Astrocyte of the cerebellum (primary cell): ENCODE results near the gene KRT3.

Source experiments
- DNase-seq: peaks from one replicate; pipeline ENCODE4 v3.0.0-alpha.2; 2011; ENCODE audit warnings: low read depth
- H3K4me3 ChIP-seq: 2 replicates; pipeline ENCODE4 v1.5.1; 2011; ENCODE audit warnings: mild to moderate bottlenecking, low read depth, low read length, moderate library complexity
- CTCF ChIP-seq: IDR thresholded peaks from 2 replicates; pipeline ENCODE4 v1.5.1; 2012; ENCODE audit warnings: low read length, low read depth, moderate library complexity, mild to moderate bottlenecking; ENCODE audit errors: missing control alignments
- in situ Hi-C: cut with HindIII; loops from 2 replicates; pipeline ENCODE4 v1.10.0; 2017; ENCODE audit warnings: low sequenced_read_pairs

KRT3 gene

GRCh38 chr12:52818388-52818787, 22.5 kb upstream of the KRT3 start:
- TF ChIP-seq CTCF = no peak
- no peak overlapping the region for H3K4me3 ChIP-seq
- in situ Hi-C loops = no loop called here
- DNase-seq = no peak

GRCh38 chr12:52817699-52818238, 21.9 kb upstream of the KRT3 start:
- DNase-seq = no peak
- no peak overlapping the region for H3K4me3 ChIP-seq
- TF ChIP-seq CTCF = no peak
- in situ Hi-C loops = no loop called here

GRCh38 chr12:52817003-52817698, 21.2 kb upstream of the KRT3 start:
- DNase-seq = no peak
- in situ Hi-C loops = no loop called here
- no peak overlapping the region for H3K4me3 ChIP-seq
- no peak for TF ChIP-seq CTCF

DNA sequence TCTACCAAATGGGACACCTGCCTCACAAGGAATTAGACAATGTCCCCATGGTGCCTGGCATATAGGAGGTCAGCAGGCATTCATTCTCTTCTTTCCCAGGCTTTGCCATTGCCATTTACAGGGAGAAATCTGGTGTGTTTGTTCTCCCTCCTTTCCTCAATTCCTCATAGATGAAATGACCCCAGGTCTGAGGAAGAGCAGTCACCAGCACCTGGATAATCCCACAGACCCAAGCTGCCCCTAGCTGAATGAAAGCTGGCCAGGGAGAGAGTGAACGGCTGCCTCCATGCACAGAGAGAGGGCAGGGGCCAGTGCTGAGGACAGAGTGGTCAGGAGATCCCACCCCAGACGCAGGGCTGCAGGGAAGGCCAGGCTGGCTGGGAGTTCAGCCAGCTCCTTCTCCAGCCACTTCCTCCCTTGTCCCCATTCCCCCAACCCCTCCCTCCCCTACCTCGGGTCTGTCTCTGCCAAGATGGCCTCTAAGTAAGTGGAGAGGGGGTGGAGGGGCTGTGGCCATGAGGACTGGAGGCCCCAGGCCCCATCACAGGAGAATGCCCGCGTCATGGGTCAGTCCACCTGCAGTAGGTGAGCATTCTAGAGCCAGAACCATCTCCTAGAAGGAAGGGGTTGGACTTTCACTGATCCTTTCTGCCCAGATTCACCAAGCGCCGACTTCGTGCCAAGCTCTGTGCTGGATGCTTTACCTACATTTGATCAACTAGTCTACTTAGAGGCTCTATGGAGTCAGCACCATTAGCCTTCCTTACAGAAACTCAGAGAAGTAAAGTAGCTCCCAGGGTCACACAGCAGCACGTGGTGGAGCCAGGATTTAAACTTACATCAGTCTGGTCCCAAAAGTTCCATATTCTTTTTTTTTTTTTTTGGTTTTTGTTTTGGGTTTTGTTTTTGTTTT, 20.0 kb upstream of the KRT3 start:
- no peak overlapping the region for H3K4me3 ChIP-seq
- no peak for DNase-seq
- no peak for TF ChIP-seq CTCF
- in situ Hi-C loops = no loop called here

- no peak for DNase-seq
- no peak for TF ChIP-seq CTCF
- H3K4me3 ChIP-seq = no peak overlapping the region
- in situ Hi-C loops = no loop called here
These were observed 19.2 kb upstream of the KRT3 start for GRCh38 chr12:52815161-52815560.

DNA sequence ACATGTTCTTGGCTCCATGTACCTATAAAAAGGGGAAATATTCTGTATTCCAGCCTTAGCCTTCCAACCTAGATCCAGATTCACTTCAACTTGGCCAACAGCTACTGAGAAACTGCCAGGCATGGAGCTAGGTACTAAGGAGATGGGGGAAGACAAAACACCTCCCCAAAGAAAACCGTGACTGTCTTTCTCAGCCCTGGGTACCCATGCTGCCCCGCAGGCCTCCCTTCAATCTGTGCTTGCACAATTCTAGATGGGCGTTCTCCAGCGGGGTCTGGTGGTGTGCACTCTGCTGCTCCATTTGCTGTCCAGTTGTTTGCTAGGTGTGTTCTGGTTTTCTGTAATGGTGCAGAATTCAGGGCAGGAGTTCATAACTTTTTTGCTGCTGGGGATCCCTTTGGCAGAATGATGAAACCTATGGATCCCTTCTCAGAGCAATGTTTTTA, 18.8 kb upstream of the KRT3 start:
- TF ChIP-seq CTCF = no peak
- no peak overlapping the region for H3K4me3 ChIP-seq
- in situ Hi-C loops = no loop called here
- no peak for DNase-seq
